Stomach smooth muscle (tissue), 2 donors: ENCODE results near the gene FPR3.
A peak's percentile ranks its signal among the peaks of the same experiment; 100 is the strongest.
"Not testable (repeated sequence)": the region's sequence is repeated elsewhere in the genome, so short reads cannot be mapped to it uniquely, and the experiment has no call there.

Experiments
- H3K27ac ChIP-seq: one replicate; pipeline ENCODE4 v1.7.0; 2013; ENCODE audit warnings: mild to moderate bottlenecking, low read length, inconsistent platforms
- H3K27me3 ChIP-seq, 2 donors: one replicate each; pipeline ENCODE4 v1.7.0; 2013; ENCODE audit warnings: low read length in 2 of 2; ENCODE audit not compliant: insufficient read depth in 2 of 2, control insufficient read depth in 1 of 2
- H3K36me3 ChIP-seq, 2 donors: one replicate each; pipeline ENCODE4 v1.7.0; 2013; ENCODE audit warnings: low read length in 2 of 2; ENCODE audit not compliant: control insufficient read depth in 2 of 2, insufficient read depth in 2 of 2
- H3K4me1 ChIP-seq: one replicate; pipeline ENCODE4 v1.7.0; 2013; ENCODE audit warnings: low read length; ENCODE audit not compliant: control insufficient read depth, insufficient read depth
- H3K4me3 ChIP-seq, 2 donors: one replicate each; pipeline ENCODE4 v1.7.0; 2013; ENCODE audit warnings: low read length in 2 of 2
- H3K9ac ChIP-seq, 2 donors: one replicate each; pipeline ENCODE4 v1.7.0; 2013; ENCODE audit warnings: low read length in 2 of 2, mild to moderate bottlenecking in 1 of 2
- H3K9me3 ChIP-seq, 2 donors: one replicate each; pipeline ENCODE4 v1.7.0; 2013; ENCODE audit warnings: low read length in 2 of 2; ENCODE audit not compliant: control insufficient read depth in 2 of 2
- donor health status: healthy.
- donor health status: Pancreatic carcinoma.

Gene FPR3

DNA sequence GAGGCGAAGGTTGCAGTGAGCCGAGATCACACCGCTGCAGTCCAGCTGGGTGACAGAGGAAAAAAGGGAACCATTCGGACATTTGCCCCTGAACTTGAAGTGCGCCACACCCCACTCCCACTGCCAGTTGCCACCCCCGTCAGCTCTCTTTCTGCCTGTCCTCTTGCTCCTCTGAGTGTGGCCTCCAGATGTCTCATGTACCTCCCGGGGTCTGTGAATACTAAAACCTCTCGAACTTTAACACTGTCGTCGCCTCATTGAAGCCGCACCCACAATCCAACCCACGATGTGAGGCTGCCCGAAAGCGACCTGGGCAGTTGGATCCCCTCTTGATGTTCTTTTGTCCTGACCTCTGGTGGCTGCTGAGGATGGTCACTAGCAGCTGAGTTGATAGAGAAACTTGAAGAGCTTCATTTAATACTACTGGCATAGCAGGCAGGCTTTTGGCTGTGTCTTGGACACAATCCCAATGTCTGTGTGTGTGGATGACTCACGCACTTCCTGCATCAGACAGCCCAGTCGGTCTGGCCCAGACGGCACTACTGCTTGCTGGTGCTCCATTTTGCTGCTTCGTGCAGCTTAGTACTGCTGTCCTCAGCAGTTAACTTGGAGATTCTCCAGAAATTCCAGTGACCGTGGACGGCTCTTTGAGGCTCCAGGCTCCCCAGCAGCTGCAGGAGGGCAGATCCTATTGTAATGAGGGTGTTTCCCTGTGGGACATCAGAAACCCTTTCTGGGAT is 4.2 kb downstream of the FPR3 start:
- Histone ChIP-seq H3K27ac (peak overlapping the region; percentile 41), H3K4me3 (peak overlapping the region; percentile 32 to 40)

DNA sequence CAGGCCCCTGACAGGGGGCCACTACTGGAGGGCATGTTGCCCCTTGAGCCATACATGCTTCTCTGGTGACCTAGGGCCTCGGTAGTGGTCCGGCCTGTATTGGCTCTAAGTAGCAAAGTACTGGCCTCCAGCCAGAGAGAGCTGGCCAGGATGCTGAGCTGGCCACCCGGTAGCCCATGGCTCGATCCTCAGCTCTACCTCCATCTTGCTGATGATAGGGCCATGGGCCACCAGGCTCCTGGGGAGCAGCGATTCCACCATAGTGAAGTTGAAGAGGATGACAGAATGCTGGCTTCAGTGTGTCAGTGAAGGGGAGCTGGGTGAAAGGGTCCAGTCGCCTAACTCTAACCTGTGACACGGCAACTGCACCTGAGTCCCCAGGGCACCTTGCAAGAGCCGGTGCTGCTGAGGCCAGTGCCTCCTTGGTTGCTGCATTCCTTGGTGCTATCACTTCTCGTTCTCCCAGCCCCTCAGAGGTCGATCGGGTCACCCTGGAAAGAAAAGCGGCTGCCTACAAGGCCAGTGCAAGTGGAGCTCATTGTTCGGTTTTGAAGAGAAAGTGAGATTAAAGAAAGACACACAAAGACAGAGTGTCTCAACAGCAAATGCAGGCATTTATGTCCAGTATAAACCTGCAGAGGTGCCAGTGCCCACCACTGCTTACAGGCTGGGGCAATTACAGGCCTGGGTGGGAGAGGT is 5.0 kb downstream of the FPR3 start:
- Histone ChIP-seq H3K27me3 (peaks cover 0 to 2% of the 10 kb centered on the region in 2 donors), H3K27ac (peak overlapping the region; percentile 41), H3K36me3 (no peaks in the 10 kb centered on the region), H3K4me3 (peak overlapping the region; percentile 32 to 40), H3K9ac (no peak overlapping the region), H3K4me1 (peaks cover 12% of the 10 kb centered on the region), H3K9me3 (no peaks in the 10 kb centered on the region)

More for the DNA sequence above, 4.2 kb downstream of the FPR3 start:
- Histone ChIP-seq H3K9ac (no peak overlapping the region), H3K4me1 (peaks cover 12% of the 10 kb centered on the region), H3K36me3 (no peaks in the 10 kb centered on the region), H3K27me3 (peaks cover 0 to 2% of the 10 kb centered on the region in 2 donors), H3K9me3 (no peaks in the 10 kb centered on the region)

DNA sequence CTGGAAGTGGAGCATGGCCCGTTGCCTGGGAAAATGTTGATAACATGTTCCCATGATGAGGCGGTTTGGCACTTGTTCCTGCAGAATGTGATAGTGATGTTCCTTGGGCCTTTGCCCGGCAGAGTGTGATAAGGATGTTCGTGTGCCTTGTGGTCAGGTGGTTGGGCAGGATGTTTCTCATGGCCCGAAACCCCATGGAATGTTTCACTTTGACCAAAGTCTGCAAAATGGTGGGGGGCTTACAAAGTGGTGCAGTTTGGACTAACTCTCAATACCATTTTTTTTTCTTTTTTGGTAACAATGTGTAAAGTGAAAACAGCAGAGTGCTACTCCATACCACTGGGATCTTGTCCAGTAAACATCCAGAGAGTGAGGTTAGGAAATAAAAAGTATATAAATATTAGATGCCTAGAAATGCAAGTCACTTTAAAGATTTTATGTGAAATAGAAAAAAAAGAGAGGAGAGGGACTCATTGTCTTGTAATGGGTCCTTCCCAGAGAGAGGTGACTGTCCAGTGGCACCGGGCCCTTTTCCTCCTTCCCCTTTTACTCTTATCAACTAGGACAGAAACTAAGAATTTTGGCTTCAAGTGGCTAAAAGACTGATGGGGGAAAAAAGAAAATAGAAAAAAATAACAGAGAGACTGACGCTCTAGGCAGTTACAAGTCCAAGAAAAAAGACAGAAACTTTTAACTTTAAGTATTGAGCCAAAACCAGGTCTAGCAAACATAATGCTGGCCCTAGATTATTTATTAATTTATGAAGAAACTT is 5.7 kb downstream of the FPR3 start:
- Histone ChIP-seq H3K4me3 (no peak overlapping the region), H3K4me1 (peaks cover 12% of the 10 kb centered on the region), H3K27ac (peak overlapping the region; percentile 41), H3K27me3 (peaks cover 0 to 2% of the 10 kb centered on the region in 2 donors), H3K36me3 (no peaks in the 10 kb centered on the region), H3K9me3 (no peaks in the 10 kb centered on the region), H3K9ac (no peak overlapping the region)

DNA sequence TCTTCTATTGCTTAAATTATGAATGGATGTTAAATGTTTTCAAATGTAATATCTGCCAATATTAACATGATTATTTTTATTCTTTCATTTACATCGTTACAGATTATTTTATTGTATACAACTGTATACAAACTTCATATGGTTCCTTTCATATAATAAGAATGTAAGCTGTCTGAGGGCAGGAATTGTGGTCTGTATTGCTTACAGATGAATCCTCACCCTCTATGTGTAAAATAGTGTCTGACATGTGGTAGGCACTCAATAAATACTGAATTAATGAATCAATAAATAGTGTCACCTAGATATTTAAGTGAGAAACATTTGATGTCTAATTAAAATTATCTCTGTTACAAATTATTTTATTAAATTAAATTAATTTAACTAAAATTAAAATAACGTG is 7.8 kb downstream of the FPR3 start:
- H3K27me3 ChIP-seq = no peaks in the 10 kb centered on the region
- H3K4me3 ChIP-seq = no peak overlapping the region
- no peak overlapping the region for H3K9ac ChIP-seq
- H3K36me3 ChIP-seq = no peaks in the 10 kb centered on the region
- H3K27ac ChIP-seq = no peak overlapping the region
- no peaks in the 10 kb centered on the region for H3K9me3 ChIP-seq
- H3K4me1 ChIP-seq = peaks cover 12% of the 10 kb centered on the region

DNA sequence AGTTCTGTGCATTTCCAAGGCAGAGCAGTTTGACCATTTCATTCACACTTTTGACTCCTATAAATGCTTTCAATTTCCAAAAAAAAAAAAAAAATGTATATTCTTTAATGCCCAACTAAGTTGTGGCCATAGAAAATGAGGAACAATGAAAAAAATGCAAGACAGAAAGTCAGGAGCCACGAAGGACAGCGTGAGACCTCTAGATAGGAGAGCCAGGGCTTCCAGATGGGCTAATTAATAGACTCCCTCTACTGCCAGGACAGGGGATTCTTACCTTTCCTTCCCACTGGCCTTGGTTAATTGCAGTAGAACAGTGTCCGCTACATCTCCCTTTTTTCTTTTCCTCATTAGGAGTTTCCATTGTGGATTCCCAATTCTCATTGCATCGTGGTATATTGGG is 8.6 kb downstream of the FPR3 start:
- peaks cover 12% of the 10 kb centered on the region for H3K4me1 ChIP-seq
- H3K36me3 ChIP-seq = no peaks in the 10 kb centered on the region
- no peak overlapping the region for H3K4me3 ChIP-seq
- no peaks in the 10 kb centered on the region for H3K9me3 ChIP-seq
- H3K9ac ChIP-seq = no peak overlapping the region
- H3K27ac ChIP-seq = no peak overlapping the region
- no peaks in the 10 kb centered on the region for H3K27me3 ChIP-seq

DNA sequence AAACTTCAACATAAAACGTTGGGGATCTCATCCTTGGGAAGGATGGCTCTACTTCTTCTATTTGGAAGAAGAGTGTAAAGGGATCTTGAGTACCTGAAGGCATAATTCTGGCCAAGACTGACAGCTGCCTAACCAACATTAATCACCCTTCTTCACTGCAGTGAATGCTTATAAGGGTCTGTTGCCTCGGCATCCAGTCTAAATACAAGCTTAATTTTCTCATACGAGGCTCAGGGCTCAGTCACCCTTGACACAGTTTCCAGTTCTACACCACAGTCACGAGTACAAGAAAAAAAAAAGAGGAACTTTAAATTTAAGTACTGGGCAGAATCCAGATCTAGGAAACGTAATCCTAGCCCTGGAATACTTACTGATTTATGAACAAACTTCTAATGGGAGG is 9.0 kb downstream of the FPR3 start:
- Histone ChIP-seq H3K36me3 (no peaks in the 10 kb centered on the region), H3K9me3 (no peaks in the 10 kb centered on the region), H3K27me3 (no peaks in the 10 kb centered on the region), H3K27ac (no peak overlapping the region), H3K9ac (no peak overlapping the region), H3K4me1 (peaks cover 11% of the 10 kb centered on the region), H3K4me3 (no peak overlapping the region)

DNA sequence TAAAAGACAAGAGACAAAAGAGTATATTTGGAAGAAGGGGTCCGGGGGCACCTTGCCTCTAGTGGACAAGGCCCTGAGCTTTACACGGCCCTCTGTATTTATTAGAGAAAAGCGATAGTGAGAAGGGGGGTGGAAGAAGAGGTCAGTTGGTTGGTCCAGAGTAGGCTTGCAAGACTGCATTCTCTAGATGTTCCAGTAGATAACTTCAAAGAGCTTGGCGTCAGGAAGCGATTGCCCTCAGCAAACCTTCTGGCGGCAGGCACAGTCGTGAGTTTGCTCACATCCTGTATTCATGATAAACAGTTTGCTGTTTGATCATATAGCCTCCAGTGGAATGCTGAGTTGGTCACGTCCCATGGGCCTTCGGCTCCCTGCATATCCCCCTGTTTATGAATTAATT is 9.8 kb downstream of the FPR3 start:
- H3K27ac ChIP-seq, H3K4me1 ChIP-seq, H3K9ac ChIP-seq, H3K27me3 ChIP-seq, H3K9me3 ChIP-seq, H3K4me3 ChIP-seq, H3K36me3 ChIP-seq: not testable (repeated sequence)

DNA sequence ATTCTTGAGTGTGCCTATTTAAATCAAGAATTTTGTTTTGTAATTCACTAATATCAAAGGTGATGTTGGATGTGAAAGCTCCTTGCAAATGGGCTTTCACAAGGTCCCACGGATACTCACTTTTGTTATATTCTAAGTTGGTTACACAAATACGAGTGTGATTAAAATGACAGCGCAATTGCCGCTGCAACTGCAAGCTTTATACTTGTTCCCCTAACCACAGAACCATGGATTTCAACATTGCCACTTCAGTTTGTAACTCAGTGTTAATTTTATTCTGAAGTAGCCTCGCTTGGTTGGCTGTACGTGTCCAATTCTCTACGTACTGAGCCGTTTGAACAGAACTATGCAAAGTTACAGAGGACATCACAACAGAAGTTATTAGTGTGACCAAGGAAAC is 10.4 kb downstream of the FPR3 start:
- not testable (repeated sequence) for H3K27me3 ChIP-seq, H3K27ac ChIP-seq, H3K4me1 ChIP-seq, H3K36me3 ChIP-seq, H3K4me3 ChIP-seq, H3K9ac ChIP-seq, H3K9me3 ChIP-seq

DNA sequence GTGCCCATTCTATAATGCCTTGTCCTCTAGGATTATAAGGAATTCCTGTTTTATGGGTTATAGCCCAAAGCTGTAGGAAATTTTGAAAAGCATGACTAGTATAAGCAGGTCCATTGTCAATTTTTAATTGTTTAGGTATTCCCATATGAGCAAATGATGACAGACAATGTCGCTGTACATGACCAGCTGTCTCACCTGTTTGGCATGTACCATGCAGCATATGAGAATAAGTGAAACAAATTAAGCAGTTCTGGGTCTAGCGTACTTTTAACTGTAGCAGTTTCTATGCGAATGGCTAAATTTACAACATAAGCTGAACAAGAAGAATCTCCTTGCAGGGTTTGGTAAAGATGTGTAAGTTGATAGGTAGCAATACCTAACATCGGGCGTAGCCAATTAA is 11.6 kb downstream of the FPR3 start:
- not testable (repeated sequence) for H3K9me3 ChIP-seq, H3K4me3 ChIP-seq, H3K27me3 ChIP-seq, H3K4me1 ChIP-seq, H3K27ac ChIP-seq, H3K36me3 ChIP-seq, H3K9ac ChIP-seq

DNA sequence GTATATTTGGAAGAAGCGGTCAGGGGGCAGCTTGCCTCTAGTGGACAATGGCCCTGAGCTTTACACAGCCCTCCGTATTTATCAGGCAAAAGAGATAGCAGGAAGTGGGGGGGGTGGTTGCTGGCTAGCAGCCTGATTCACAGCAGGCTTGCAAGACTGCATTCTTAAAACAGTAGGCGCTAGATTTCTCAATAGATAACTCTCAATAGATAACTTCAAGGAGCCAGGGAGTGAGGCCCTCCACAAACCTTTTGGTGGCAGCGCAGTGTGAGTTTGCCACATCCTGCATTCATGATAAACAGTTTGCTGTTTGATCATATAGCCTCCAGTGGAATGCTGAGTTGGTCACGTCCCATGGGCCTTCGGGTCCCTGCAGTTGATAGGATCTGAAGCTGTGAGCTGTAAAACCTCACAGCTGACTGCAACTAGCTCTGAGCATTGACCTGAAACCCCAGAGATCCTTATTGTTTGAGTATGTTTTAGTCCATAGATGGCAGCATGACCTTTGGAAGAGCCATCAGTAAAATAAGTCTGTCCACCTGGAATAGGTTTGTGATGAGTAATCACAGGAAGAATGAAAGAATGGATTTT is 12.2 kb downstream of the FPR3 start:
- H3K4me1 ChIP-seq = no peaks in the 10 kb centered on the region
- no peaks in the 10 kb centered on the region for H3K9me3 ChIP-seq
- H3K9ac ChIP-seq = no peak overlapping the region
- no peaks in the 10 kb centered on the region for H3K27me3 ChIP-seq
- no peak overlapping the region for H3K4me3 ChIP-seq
- no peak overlapping the region for H3K27ac ChIP-seq
- no peaks in the 10 kb centered on the region for H3K36me3 ChIP-seq
